ENCODE results near the gene ZMIZ2. TPM values are rescaled to one million over a fixed set of nuclear protein-coding genes. Genes with fewer than 3 reads are reported as not detected.
A peak's percentile ranks its signal among the peaks of the same experiment; 100 is the strongest.

Gene ZMIZ2
- total and polyA plus RNA-seq, 9 of the 15 experiments (the other 6 are each of a cell fraction or from before 2014, with no cell fraction given): 0.13 to 40.3 (median 4.9) TPM

- TF ChIP-seq NFATC3 (IDR thresholded peaks at IDR 0.05) (no peak), MBD1 (CRISPR knock-in tag; IDR thresholded peaks at IDR 0.05) (no peak), ZNF263 (CRISPR knock-in tag; IDR thresholded peaks at IDR 0.05; ENCODE audit: borderline replicate concordance) (no peak), MEF2D (tag; conservative IDR thresholded peaks at IDR 0.05; ENCODE audit: low read depth) (no peak), FOXK2 (conservative IDR thresholded peaks at IDR 0.05 in 1 of 2, IDR thresholded peaks at IDR 0.05 in 1 of 2; ENCODE audit: low read depth in 2 of 2) (peak in 1 of 2 experiments; percentile 47; a peak in 1 of 4 replicates), HEY1 (CRISPR knock-in tag; IDR thresholded peaks at IDR 0.05; ENCODE audit: borderline replicate concordance) (no peak), GABPB1 (CRISPR knock-in tag; IDR thresholded peaks at IDR 0.05) (peak; percentile 59; the same call in 1 of the 2 replicates), ZNF583 (CRISPR knock-in tag; IDR thresholded peaks at IDR 0.05) (no peak), KDM5B (IDR thresholded peaks at IDR 0.05; ENCODE audit: insufficient replicate concordance, low read depth, low read length) (peak; percentile 95), PPARD (CRISPR knock-in tag; IDR thresholded peaks at IDR 0.05) (no peak), RBM14 (IDR thresholded peaks at IDR 0.05; ENCODE audit: borderline replicate concordance, insufficient read depth, low read depth, low read length) (peak; percentile 92; the same call in 1 of the 2 replicates), POLR3A (IDR thresholded peaks at IDR 0.05; ENCODE audit: borderline replicate concordance, extremely low read depth, insufficient read depth, insufficient read length) (no peak), NR4A1 (CRISPR knock-in tag; IDR thresholded peaks at IDR 0.05) (no peak), NR4A1 (tag; IDR thresholded peaks at IDR 0.05) (peak; percentile 86), FIP1L1 (IDR thresholded peaks at IDR 0.05; ENCODE audit: low read depth, low read length, poor library complexity, severe bottlenecking) (peak; percentile 99), STAG1 (CRISPR knock-in tag; IDR thresholded peaks at IDR 0.05; ENCODE audit: borderline replicate concordance) (no peak; the same call in 1 of the 2 replicates), SRSF9 (IDR thresholded peaks at IDR 0.05; ENCODE audit: borderline replicate concordance, low read depth, low read length) (no peak), POLR2AphosphoS5 (IDR thresholded peaks at IDR 0.05; ENCODE audit: control insufficient read depth, insufficient read depth, low read depth, low read length) (peak; percentile 86), ZNF717 (CRISPR knock-in tag; IDR thresholded peaks at IDR 0.05) (no peak), TAF1 (IDR thresholded peaks at IDR 0.05; ENCODE audit: control insufficient read depth, extremely low read depth, insufficient read depth, low read length, severe bottlenecking) (peak; percentile 94), TFE3 (CRISPR knock-in tag; IDR thresholded peaks at IDR 0.05) (no peak), CXXC5 (CRISPR knock-in tag; IDR thresholded peaks at IDR 0.05) (peak; percentile 96), ID3 (CRISPR knock-in tag; IDR thresholded peaks at IDR 0.05) (no peak), ID3 (tag; IDR thresholded peaks at IDR 0.05) (peak; percentile 79; the same call in 1 of the 2 replicates)
These were observed 48.1 kb downstream of the ZMIZ2 start, which contains the start of gene PPIA (continued) for GRCh38 chr7:44796504-44797328.
